Measurements from ENCODE around the gene FMNL2.
"Not testable (repeated sequence)": the region's sequence is repeated elsewhere in the genome, so short reads cannot be mapped to it uniquely, and the experiment has no call there.

Gene FMNL2

GRCh38 chr2:152335016-152335725 lies at the start of gene FMNL2:
TSS of gene FMNL2 (plus strand) at chr2:152335174.
- DNase-seq = peak; percentile 73

- no peak for DNase-seq
These were observed 42.0 kb upstream of the FMNL2 start for GRCh38 chr2:152292991-152293390.

GRCh38 chr2:152297715-152298114 lies 37.3 kb upstream of the FMNL2 start:
- DNase-seq = no peak

GRCh38 chr2:152298754-152299153 lies 36.2 kb upstream of the FMNL2 start:
- DNase-seq = no peak

- DNase-seq = no peak
These were observed 33.8 kb upstream of the FMNL2 start for GRCh38 chr2:152301131-152301530.

GRCh38 chr2:152303951-152304350 lies 31.0 kb upstream of the FMNL2 start:
- no peak for DNase-seq

- no peak for DNase-seq
These were observed 30.1 kb upstream of the FMNL2 start for GRCh38 chr2:152304836-152305235.

GRCh38 chr2:152307863-152308262 lies 27.1 kb upstream of the FMNL2 start:
- DNase-seq = no peak

- no peak for DNase-seq
These were observed 25.4 kb upstream of the FMNL2 start for GRCh38 chr2:152309352-152310214.

- DNase-seq = no peak
These were observed 15.0 kb upstream of the FMNL2 start for GRCh38 chr2:152319822-152320570.

- DNase-seq = no peak
These were observed 14.2 kb upstream of the FMNL2 start for GRCh38 chr2:152320814-152321213.

- no peak for DNase-seq
These were observed 12.8 kb upstream of the FMNL2 start for GRCh38 chr2:152322222-152322621.

- not testable (repeated sequence) for DNase-seq
These were observed 9.8 kb upstream of the FMNL2 start for GRCh38 chr2:152325126-152325525.

- DNase-seq = no peak
These were observed 8.3 kb upstream of the FMNL2 start for GRCh38 chr2:152326710-152327109.

GRCh38 chr2:152328013-152328412 lies 7.0 kb upstream of the FMNL2 start:
- DNase-seq = no peak

GRCh38 chr2:152330235-152330866 lies 4.6 kb upstream of the FMNL2 start:
- DNase-seq = no peak

- DNase-seq = no peak
These were observed 316 bp upstream of the FMNL2 start for GRCh38 chr2:152334701-152335015.

GRCh38 chr2:152335726-152336118 lies 748 bp downstream of the FMNL2 start:
- DNase-seq = peak; percentile 10

GRCh38 chr2:152336119-152336853 lies 1.3 kb downstream of the FMNL2 start:
- DNase-seq = peak; percentile 10

GRCh38 chr2:152336854-152337510 lies 2.0 kb downstream of the FMNL2 start:
- DNase-seq = peak; percentile 29

GRCh38 chr2:152337511-152337903 lies 2.5 kb downstream of the FMNL2 start:
- no peak for DNase-seq

All from NCI-H2171 (cell line).